Type B pancreatic cell (in vitro differentiated cells): ENCODE results near the gene COQ7. TPM values are rescaled to one million over a fixed set of nuclear protein-coding genes. Genes with fewer than 3 reads are reported as not detected.

Source experiments
- DNase-seq: peaks from one replicate; pipeline ENCODE4 v3.0.0; 2021; ENCODE audit warnings: mixed read lengths; ENCODE audit not compliant: unreplicated experiment; ENCODE audit errors: extremely low spot score
- H3K27ac Mint-ChIP-seq: 2 replicates; pipeline ENCODE4 v1.8.0; 2021; ENCODE audit warnings: mild to moderate bottlenecking, mixed read lengths
- H3K27me3 Mint-ChIP-seq: 2 replicates; pipeline ENCODE4 v1.8.0; 2021; ENCODE audit warnings: mixed read lengths
- H3K36me3 Mint-ChIP-seq: 2 replicates; pipeline ENCODE4 v1.8.0; 2021; ENCODE audit warnings: mixed read lengths
- H3K4me1 Mint-ChIP-seq: one replicate; pipeline ENCODE4 v1.8.0; 2021; ENCODE audit warnings: mixed read lengths; ENCODE audit not compliant: unreplicated experiment
- H3K4me3 Mint-ChIP-seq: 2 replicates; pipeline ENCODE4 v1.8.0; 2021; ENCODE audit warnings: mild to moderate bottlenecking, mixed read lengths
- H3K9me3 Mint-ChIP-seq: 2 replicates; pipeline ENCODE4 v1.8.0; 2021; ENCODE audit warnings: mixed read lengths
- CTCF ChIP-seq: fragments of 200-600 bp; sonication (generic); conservative IDR thresholded peaks from 2 replicates; pipeline ENCODE4 v1.5.0; 2021; ENCODE audit warnings: antibody characterized with exemption, mild to moderate bottlenecking
- total RNA-seq: library from RNA; stranded (reverse); gene quantifications from 2 replicates; pipeline ENCODE4 v1.2.1, GENCODE V29; 2021; ENCODE audit warnings: low replicate concordance

The COQ7 gene
- total RNA-seq, 1 donor from 2014 or later, result 21.7 TPM

DNA sequence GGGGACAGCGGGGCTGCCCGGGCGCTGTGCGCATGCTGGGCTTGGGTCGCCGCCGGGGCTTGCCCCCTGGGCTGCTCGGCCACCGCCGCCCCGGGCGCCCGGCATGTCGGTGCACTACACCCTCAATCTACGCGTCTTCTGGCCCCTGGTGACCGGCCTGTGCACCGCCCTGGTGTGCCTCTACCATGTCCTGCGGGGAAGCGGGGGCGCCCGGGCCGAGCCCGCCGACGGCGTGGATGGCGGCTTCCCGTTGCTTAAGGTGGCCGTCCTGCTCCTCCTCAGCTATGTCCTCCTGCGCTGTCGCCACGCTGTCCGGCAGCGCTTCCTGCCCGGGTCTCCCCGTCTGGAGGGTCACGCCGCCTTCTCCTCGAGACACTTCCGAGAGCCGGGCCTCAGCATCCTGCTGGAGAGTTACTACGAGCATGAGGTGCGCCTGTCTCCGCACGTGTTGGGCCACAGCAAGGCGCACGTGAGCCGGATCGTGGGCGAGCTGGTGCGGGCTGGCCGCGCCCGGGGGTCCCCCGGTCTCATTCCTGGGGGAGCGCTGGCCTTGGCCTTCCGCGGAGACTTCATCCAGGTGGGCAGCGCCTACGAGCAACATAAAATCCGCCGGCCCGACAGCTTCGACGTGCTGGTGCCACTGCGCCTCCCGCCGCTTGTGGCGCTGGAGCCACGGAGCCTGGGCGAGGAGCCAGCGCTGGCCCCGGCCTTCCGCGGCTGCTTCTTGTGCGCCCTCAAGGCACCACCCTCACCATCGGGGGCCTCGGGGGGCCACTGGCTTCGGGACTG, 47.1 kb downstream of the COQ7 start:
- TF ChIP-seq CTCF, result no peak
- Mint-ChIP-seq H3K4me3 (peak overlapping the region; percentile 89), H3K9me3 (no peaks in the 10 kb centered on the region), H3K36me3 (peaks cover 9% of the 10 kb centered on the region), H3K27me3 (peaks cover 3% of the 10 kb centered on the region), H3K4me1 (peaks cover 26% of the 10 kb centered on the region), H3K27ac (peak overlapping the region; percentile 31)
- no peak for DNase-seq

- Mint-ChIP-seq H3K27ac (no peak overlapping the region), H3K9me3 (no peaks in the 10 kb centered on the region), H3K4me1 (peaks cover 26% of the 10 kb centered on the region), H3K27me3 (peaks cover 3% of the 10 kb centered on the region), H3K4me3 (peak overlapping the region; percentile 73), H3K36me3 (peaks cover 9% of the 10 kb centered on the region)
- DNase-seq, result no peak
- TF ChIP-seq CTCF, result no peak
These were observed 48.0 kb downstream of the COQ7 start for GRCh38 chr16:19115148-19116021.

DNA sequence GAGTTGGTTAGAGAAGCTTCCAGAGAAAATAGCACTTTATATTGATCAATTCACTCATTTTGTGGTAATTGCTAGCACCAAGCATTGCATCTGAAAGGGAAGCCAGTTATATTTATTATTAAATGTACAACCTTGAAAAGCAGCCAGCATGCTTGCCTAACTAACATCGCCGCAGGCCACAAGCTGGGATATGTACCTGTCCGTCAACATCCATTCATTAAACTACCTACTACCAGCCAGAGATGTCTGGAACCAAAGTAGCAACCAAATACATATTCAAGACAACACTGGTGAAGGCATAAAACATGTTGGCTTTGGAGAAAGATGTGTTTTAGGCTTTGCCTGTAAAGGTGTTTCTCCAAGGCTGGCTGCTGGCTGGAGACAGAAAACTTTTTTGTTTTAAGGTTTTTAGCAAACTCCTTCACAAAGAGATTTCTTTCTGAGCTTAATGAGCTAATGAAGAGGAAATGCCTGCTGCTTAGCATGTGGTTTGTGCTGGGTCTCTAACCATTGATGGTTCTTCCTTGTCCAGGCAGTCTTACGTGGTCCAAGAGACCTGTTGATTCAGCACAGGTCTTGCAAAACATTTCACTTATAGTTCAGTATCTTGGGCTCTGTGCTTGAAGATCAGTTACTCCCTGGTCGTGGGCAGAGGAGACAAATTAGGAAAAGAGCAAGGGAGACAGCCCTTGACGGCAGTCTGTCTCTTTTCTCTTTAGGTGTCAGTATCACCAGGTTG, 49.5 kb downstream of the COQ7 start:
- no peak for TF ChIP-seq CTCF
- peak overlapping the region; percentile 52 for H3K27ac Mint-ChIP-seq
- H3K27me3 Mint-ChIP-seq, result peaks cover 3% of the 10 kb centered on the region

GRCh38 chr16:19118938-19119431, 51.6 kb downstream of the COQ7 start:
- no peak for DNase-seq
- Mint-ChIP-seq H3K4me3 (peak overlapping the region; percentile 73), H3K36me3 (peaks cover 9% of the 10 kb centered on the region), H3K4me1 (peaks cover 23% of the 10 kb centered on the region), H3K27ac (peak overlapping the region; percentile 59), H3K9me3 (no peaks in the 10 kb centered on the region), H3K27me3 (no peaks in the 10 kb centered on the region)
- TF ChIP-seq CTCF, result no peak

More for the DNA sequence above, 49.5 kb downstream of the COQ7 start:
- no peak for DNase-seq
- peak overlapping the region; percentile 57 for H3K4me3 Mint-ChIP-seq
- H3K4me1 Mint-ChIP-seq, result peaks cover 31% of the 10 kb centered on the region
- peaks cover 9% of the 10 kb centered on the region for H3K36me3 Mint-ChIP-seq
- no peaks in the 10 kb centered on the region for H3K9me3 Mint-ChIP-seq

DNA sequence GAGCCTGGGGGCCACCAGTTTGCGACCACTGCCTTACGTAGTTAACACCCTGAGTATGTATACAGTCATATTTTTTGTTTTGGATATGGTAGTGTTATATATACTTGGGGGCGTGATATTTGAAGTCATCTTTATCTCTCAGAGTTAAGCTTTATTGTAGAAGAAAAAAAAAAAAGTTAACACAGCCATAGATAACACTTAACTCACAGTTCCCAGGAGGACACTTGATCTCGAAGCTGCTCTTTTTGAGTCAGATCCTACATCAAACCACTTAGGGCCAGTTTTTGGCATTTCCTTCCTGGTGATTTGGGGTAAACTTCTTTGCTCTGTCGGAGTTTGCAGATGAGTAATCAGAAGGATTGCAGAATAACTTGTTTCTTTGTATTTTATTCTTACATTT, 52.1 kb downstream of the COQ7 start:
- no peak for DNase-seq
- H3K4me1 Mint-ChIP-seq, result peaks cover 23% of the 10 kb centered on the region
- no peaks in the 10 kb centered on the region for H3K27me3 Mint-ChIP-seq
- H3K4me3 Mint-ChIP-seq, result no peak overlapping the region
- H3K36me3 Mint-ChIP-seq, result peaks cover 9% of the 10 kb centered on the region
- H3K9me3 Mint-ChIP-seq, result no peaks in the 10 kb centered on the region
- no peak overlapping the region for H3K27ac Mint-ChIP-seq
- TF ChIP-seq CTCF, result no peak
